ENCODE measurements around the gene CC2D2A.

The CC2D2A gene

DNA sequence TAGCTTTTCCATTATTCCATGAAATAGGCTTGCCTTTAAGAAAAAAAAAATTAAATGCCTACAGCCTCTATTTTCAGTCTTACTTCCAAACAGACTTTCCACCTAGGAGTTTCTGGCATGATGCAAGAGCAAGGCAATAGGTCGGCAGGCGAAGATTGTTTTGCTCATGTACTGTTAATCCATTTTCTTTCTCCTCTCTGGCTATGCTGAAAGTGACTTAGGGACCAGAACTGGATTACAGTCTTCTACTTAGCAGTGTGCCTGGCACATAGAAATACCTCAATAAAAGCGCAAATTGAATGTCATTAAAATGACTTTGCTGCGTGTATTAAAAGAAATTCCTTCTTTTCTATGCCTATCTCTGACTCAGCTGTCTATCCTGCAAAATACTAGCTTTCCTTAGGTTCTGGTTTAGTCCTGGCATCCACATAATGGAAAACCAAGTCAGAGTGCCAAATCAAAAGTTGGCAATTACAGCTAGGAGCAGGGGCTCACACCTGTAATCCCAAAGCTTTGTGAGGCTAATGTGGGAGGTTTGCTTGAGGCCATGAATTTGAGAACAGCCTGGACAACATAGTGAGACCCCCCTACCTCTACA, 51.9 kb downstream of the CC2D2A start:
- no peak for FAIRE-seq

DNA sequence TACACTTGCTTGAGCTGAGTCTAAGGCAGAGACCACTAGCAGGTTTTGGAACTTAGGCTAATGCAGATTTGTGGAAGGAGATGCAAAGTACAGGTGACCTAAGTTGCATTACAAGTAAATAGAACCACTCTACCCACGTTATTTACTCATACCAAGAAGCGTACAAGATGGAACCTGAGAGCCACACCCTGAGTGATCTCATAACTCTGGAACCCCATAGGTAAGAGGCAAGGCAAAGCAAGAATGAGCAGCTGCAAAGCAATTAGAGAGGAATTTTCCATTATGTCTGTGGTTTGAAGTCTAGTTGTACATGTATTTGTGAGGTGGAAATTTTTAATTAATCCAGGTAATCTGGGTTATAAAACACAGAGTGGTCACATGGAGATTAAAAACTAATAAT, 55.4 kb downstream of the CC2D2A start:
- no peak for FAIRE-seq

DNA sequence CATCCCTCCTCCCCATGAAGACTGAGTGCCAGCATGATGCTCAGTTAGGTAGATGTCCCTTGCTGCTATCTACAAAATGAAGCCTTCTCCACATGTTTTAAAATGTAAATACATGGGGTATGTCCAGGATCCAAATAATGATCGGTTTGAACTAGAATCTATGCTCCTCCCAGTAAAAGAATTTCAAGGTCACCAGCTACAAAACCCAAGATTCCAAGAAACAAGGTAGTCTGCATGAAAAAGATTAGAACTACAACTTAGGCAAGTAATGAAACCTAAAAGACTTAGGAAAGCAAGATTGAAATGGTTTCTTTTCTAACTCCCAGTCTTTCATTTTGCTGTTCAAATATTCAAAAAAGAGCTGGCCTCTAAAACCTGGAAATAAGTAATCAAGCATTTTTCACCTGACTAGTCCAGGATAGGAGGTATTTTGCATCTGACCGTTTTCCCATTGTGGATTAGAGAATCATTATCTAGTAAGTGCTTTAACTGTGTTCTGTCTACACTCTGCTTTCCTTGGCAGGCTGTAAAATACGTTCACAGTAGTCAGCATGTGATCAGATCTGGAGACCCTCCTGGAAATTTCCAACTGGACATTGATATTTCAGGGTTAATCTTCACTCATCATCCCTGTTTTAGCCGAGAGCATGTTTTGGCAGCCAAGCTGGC, 57.4 kb downstream of the CC2D2A start:
- FAIRE-seq = no peak

DNA sequence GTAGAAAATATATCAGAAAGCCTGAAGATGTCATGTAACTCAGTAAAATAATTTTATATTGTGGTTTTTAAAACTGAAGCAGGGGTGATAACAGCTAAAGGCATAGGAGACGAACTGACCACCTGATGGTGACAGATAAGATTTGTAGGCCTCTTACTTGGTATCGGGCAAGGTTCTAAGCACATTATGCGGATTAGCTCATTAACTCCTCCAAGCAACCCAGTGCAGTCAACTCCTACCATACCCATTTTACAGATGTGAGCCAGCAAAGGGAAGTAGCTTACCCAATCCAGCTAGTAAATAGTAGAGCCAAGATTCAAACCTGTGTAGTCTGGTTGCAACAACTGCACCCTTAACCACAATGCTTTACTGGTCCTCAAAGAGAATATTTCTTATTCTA, 62.1 kb downstream of the CC2D2A start:
- no peak for FAIRE-seq

DNA sequence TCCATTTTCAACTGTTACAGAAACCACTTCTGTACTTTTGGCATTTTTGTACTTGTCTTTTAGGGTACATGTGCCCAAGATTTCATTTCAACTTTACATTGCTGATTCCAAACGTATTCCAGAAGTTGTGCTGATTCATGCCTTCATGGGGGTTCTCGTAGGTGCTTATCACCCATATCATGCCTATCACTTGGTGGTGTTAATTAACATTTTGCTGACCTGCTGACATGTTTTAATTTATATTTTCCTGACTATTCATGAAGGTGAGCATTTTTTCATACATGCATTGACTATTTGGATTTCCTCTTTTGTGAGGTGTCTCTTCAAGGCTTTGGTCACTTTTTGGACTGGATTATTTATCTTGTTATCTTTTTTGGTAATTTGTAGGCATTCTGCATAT, 64.1 kb downstream of the CC2D2A start:
- no peak for FAIRE-seq

DNA sequence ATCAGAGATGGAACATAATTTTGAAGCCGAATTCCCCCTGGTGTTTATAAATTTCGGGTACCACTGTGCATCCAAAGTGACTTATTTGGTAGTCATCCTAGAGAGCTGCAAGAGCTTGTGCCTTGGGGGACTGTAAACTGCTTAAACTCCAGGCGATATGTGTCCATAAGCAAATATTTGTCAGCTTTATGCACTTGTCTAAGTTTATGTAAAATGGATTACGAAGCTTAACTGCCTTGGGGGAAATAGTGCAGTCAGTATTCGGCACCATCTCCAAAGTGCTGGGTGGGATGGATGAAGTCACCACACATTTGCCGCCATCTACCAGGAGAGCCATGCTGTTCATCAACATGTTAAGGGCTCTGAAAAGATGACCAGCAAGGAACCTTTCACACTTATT, 65.9 kb downstream of the CC2D2A start:
- no peak for FAIRE-seq

DNA sequence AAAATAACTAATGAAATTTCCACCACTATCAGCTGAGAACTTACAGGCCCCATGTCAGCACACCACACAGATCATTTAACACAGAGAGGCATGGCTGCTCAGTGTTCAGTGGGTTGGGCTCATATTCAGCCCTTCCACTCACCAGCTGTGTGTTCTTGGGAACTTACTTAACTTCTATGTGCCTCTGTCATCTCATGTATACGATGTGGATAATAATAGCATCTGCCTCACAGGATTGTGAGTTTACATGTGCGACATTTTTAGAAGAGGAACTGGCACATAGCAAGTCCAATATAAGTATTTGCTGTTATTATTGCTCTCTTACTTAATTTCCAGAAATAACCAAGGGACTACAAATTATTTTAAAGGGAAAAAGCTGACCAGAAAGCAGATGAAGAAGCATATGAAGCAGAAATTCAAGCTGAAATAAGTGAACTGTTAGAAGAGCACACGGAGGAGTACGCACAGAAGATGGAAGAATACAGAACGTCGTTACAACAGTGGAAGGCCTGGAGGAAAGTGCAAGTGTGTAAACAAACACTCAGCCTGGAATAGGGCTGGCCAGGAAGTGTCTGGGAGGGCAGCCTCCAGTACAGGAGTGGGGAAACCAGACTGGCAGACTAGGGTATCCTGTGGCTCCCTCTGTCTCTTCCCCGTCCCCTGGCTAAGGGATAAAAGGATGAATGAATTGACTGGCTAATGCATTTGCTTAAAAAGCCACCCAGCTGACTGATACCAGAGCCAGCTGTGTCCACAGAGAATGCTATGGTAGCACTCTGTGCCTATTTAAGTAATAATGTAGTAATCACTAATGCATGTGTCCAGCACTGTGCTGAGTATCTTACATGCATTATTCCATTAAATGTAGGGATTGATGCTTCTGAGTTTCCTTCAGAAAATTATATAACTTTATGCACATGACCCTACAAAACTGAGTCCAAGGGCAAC, 67.1 kb downstream of the CC2D2A start:
- no peak for FAIRE-seq

DNA sequence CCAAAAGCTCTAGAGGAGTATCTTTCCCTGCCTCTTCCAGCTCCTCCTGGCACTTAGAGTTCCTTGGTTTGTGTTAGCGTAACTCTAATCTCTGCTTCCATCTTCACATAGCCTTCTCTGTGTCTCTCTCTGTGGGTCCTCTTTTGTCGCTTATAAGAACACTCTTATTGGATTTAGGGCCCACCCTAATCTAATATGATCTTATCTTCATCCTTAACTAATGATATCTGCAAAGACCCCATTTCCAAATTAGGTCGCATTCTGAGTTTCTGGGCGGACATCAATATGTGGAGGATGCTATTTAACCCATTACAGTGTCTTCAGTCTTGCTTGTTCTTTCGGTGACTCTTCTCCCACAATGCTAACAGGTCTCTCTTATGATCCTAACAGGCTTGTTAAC, 72.3 kb downstream of the CC2D2A start:
- no peak for FAIRE-seq

DNA sequence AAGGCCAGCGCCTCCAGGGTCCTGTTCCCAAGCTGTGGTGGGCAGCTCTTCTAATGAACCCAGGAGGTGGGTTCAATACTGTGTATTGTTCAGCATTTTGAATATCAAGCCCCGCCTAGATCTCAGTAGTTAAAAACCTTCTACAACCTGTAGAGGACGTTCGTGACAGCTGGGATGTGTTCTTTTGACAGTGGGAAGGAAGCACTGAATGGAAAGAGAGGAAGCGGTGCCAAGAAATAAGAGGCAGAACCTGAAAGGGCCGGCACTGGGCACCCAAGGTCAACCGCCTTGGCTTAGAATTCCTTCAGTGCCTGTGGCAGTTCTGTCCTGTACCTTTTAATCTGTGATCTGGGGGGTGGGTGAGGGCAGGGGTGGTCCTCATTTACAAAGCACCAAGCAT, 73.1 kb downstream of the CC2D2A start:
- no peak for FAIRE-seq

DNA sequence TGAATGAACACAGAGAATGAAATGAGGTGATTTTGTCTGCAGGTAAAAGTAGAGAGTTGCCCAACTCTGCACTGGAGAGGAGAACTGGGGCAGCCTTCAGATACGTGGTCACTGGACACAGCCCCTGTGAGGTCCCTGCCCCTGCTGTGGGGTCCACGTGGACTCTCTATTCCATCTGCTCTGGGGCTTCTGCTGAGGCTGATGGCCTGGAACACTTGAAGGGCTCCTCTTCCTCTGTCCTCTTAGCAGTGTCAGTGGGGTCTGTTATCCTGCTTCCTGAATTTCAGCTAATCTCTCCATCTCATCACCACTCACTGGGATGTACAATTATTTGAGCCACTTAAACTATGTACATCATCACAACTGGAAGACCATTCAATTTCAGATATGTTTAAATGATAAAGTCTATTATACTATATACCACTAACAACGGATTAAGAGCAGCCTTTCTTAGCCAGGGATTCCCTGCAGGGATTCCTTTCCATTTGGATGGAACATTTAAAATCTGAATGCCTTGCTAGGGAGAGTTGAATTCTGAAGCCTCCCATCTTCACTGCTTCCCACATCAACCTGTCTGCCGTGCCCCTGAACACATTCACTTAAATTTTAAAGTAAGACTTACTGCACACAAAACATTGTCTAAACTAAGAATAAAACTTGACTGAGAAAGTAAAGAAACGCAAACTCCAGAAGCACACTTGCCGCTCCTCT, 74.0 kb downstream of the CC2D2A start:
- FAIRE-seq = no peak

DNA sequence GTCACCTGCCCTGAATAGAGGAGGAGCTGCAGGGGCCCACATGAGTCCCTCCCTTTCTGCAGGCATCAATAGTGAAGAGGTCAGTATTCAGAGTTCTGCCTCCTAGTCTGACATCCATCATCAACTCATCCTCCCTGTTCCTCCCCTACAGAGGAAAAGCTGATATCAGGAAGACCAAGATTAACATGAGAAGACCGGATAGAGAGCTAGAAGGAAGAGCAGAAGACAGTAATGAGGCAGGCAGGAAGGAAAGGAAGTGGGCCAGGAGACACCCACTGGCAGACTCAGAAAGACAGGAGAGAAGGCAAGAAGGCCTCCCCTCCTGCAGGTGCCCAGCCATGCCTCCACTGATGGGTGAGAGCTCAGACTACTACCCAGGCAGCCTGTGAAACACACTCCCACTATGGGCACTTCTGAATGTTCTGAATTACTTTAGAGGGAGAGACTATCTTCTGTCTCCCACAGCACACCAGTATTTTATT, 74.6 kb downstream of the CC2D2A start:
- FAIRE-seq = no peak

DNA sequence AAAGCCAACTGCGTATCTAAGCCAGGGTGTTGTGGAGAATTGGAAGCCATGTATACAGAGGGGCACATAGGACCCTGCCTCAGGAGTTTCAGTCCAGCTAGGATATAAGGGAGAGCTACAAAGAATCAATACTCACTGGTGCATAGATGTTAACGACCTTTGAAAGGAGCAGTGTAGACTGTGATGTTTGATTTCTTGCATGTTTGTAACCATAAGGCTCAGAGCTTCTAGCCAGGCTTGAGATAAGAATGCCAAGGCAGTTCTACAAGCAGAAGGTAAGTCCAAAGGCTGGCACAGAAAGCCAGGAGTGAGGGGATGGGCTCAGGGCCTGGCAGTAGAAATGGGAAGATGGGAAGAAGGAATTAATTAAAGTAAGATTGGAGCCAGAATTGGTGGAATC, 75.7 kb downstream of the CC2D2A start:
- no peak for FAIRE-seq

DNA sequence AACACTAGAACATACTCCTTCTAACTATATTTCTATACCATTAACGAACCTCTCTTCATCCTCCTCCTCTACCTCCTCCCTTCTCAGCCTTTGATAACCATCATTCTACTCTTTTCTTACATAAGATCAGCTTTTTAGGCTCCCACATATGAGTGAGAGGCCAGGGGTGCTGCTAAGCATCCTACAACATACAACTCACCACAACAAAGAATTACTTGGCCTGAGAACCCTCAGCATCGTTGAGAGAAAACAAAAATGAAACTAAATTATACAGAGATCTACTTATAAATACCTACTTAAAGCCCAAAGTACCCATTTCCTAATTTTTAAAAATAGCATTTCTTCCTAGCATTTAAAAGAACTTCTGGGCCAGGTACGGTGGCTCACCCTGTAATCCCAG, 77.7 kb downstream of the CC2D2A start:
- FAIRE-seq = no peak

DNA sequence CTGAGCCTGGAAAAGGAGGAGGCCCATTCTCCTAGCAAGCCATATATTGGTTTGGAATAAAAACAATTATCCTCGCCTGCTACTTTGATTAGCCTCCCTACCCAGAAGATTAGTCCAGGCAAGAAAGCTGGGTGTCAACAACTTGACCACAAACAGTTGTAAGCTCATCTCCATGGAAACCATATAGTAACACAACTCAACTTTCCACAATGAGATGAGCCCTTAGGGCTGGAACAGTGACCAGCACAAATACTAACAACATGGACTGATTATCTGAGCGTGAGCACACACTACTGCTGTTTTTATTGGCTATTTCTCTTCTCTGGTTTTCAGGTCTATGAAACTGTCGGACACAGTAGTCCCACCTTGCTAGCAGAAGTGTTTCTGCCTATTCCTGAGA, 80.8 kb downstream of the CC2D2A start:
- no peak for FAIRE-seq

DNA sequence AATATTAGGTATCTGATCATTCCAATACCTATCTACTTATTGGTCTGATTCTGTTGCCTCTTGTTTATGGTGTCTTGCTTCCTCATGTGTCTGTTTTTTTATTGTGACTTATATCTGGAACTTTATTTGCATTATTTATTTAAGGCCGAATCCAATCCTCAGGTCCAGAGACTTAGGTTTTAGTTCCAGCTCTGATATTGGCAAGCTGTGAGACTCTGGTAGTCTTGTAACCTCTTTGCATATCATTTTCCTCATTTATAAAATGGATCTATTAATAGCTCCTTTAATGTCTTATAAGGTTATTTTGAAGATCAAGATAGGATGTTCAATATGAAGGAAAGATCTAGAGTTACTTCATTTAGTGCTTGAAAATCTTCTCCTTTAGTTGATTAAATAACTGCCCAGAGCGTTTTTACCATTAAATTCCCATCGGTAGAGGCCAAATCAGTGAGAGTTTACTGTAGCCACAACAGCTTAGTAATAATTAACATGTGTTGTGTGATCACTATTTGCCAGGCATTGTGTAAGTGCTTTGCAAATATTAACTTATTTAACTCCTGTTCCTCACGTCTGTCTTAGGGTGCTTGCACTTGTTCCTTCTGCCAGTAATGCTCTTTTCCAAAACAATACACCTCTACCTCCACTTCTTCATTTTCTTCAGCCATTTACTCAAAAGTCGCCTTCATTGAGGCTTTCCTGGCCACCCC, 82.2 kb downstream of the CC2D2A start:
- FAIRE-seq = no peak

DNA sequence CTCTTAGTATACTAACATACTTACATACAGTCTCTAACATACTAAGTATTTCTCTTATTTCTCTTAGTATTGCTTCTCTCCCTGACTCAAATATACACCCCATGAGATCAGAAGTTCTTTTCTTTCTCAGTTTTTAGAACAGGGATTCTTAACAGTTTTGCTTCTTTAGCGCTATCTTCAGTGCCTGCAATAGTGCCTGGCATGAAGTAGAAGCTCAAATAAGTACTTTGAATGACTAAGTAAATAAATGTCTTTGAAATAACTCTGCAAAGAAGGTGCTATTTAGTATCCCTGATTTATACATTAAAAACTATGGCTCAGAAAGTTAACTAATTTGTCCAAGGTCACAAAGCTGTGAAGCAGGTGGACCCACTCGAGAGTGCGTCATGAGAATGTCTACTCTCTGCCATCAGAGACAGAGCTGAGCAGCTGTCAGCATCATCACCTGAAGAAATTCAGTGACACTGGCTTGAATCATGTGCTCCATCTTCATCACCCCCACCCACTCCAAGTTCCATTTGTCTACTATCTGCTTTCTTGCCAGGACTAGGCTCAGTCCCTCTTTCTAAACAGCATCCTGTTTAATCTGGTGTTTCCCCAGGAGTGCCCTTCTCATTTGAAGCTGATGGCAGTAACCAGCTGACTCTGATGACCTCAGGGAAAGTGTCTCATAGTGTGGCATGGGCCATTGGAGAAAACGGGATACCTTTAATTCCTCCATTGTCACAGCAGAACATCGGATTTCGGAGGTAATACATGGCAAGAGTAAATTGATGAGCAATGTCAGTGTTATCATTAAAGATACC, 83.1 kb downstream of the CC2D2A start:
- FAIRE-seq = no peak

DNA sequence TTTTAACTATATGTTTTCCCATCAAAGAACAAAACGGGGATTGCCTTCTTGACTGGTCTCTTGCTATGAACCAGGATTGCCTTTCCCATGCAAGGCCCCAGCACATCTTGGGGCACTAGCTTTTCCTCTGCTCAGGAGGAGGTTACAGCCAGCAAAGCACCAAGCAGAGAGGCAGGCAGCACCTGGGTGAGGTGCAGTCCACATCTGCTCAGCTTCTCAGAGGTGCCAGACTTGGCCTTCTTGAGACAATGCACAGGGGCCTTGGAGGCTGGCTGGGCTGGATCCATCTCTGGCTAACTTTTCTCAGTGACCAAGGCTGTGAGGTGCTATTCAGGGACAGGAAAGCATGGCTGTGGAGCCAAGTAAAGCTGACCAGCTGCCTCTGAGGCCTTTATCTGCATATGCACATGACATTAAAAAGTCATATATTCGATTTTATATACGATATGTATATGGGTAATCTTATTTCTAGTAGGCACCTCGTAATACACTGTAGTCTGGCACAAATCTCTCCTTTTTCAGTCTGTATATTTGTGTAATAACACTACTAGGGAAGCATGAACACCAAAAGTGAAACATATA, 86.9 kb downstream of the CC2D2A start:
- FAIRE-seq = no peak

DNA sequence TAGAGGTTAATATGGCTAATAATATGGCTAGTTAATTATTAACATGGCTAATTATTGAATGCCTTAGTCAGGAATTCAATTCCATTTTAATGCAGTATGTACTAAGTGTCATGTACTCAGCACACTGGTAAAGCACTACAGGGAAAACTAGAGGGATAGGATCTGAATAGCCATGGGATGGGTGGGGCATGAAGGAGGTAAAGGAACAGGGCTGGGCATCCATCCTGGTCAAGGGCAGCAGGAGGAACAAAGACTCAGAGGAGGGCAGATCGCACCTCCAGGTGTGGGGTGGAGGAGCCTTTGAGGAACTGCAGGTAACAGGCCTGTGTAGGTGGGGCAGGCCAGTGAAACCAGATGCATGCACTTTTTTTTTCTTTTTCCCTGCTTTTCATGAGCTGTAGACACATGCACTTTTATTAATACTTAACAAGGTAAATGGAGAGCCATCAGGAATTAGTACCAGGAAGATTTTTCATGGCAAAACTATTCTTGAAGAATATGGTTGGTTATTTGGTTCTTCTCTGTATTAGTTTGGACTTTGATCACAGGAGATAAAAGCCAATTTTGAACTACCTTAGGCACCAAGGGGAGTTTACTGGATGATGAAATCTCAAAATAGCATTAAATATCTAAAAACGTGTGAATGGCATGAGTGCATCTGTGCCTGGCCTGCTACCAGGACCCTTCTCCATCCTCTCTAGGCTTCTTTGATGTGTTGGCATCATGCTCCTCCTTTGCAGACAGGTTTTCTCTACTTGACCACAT, 88.3 kb downstream of the CC2D2A start:
- FAIRE-seq = no peak

DNA sequence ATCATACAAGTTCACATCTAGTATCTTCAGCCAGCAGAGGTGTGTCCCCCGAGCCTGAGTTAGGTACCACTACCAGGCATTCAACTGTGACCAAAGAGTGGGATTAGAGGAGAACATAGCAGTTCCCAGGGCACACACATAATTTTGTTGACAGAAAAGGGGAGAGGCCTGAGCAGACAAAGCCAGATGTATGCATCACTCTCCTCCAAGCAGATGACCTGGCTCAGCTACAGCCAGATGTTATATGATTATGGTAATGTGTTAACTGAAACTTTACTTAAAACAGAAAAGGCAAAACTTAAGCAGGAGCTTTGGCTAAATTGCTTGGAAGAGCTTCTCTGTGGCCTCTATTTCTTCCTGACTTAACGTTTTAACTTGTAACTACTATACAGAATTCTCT, 88.9 kb downstream of the CC2D2A start:
- FAIRE-seq = no peak

DNA sequence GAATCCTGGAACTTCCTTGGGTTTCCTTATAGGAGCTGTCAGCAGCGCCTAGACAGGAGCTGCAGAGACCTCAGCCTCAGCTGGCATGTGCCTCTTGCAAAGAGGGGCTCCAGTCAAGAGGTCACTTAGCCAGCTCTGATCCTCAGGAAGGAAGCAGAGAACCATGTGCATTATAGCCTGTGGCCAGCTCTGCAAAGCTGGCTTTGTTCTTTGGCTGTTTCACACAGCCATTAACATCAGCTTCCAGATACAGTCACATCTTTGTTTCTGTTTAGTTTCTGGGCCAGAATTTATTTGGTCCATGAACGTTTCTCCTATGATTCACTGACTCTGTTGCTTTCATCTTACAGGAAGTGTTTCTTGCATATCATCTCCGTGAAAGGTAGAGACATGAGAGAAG, 92.4 kb downstream of the CC2D2A start:
- no peak for FAIRE-seq

DNA sequence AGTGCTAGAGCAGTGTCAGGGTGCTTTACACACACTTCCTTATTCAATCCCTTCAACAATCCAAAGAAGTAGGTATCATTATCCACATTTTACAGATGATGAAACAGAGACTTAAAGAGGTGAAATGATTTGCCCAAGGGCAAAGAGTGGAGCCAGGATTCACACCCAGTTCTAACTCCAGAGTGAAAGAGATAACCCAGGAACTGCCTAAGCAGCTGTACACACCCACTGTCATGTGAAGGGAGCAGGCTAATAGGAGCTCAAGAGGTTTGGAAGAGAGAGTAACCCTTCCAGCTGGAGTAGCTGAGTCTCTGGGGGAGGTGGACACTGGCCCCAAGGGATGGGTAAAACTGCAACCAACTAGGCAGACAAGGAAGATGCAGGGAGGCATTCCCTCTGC, 92.9 kb downstream of the CC2D2A start:
- FAIRE-seq = no peak
